ENCODE measurements around the gene FRS2.

The FRS2 gene

DNA sequence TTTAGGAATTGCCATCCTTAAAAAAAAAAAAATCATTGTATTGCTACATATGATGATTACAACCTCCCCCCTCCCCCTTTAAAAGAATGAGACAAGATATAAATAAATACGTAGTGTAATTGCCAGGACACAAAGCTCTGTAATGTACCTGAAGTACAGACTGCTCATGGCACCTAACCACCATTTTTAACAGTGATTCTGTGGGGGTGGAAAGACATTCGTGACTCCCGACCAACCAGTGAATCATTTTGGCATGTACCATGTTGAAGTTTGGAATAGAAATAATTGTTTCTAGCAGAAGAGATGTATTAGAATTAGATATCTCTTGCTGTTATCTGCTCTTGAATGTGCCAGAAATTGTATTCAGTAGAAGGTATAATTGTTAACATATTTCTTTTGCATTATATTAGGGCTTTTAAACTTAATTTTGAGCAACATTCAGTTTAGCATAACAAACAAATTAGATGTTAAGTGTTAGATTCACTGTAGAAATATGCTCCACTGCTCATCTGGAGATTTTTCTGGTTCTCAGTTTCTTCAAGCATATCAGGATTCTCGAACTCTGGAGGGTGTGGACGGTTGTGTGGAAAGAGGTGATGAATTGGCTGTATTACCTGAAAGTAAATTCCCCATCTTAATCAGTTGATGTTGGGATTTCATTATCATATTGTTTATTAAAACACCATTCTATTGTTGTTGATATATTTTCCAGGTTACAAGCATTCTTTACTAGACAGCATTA, 31.1 kb downstream of the FRS2 start:
- DNase-seq (ENCODE audit: low spot score): no peak

DNA sequence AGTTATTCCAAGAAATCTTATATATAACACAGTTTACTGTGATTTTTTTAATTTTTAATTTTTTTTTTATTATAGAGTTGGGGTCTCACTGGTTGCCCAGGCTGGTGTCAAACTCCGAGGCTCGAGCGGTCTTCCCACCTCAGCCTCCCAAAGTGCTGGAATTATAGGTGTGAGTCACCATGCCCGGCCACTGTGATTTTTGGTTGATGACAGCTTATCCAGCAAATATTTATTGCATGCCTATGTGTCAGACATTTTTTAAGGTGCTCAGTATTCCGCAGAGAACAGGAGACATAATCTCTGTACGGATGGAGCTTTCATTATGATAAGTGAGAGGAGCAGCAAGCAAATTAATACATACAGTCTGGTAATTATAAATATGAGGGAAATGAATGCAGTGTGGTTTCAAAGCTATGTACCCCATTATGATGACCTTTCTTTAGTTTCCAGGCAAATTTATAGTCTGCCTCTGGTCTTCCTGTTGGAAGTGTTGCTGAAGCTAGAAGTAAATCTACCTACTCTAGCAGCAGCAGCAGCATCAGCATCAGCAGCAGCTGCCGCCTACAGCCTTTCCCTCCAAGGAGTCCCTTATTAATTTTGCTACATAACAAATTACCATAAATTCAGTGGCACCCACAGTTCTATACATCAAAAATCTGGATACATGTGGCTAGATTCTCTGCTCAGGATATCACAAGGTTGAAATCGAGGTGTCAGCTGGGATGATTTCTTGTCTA, 32.3 kb downstream of the FRS2 start:
- peak; percentile 49 for DNase-seq (ENCODE audit: low spot score)

DNA sequence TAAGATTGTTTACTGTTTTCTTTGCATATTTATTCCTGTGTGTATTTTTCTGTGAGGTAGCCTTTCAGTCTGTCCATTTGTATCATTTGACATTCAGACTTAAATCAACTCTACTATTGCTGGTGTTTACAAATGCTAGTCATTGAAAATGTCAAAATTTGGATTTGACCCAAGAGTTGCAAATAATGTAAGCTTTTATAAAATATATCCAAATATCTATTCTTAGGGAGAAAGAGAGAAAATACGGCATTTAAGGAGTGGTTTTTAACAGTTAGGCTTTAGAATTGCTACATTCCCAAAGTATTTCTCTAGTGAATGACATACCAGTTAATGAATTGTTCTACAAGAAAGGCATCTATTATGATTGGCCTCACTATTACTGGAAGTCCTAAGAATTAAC, 37.9 kb downstream of the FRS2 start:
- DNase-seq (ENCODE audit: low spot score): no peak

DNA sequence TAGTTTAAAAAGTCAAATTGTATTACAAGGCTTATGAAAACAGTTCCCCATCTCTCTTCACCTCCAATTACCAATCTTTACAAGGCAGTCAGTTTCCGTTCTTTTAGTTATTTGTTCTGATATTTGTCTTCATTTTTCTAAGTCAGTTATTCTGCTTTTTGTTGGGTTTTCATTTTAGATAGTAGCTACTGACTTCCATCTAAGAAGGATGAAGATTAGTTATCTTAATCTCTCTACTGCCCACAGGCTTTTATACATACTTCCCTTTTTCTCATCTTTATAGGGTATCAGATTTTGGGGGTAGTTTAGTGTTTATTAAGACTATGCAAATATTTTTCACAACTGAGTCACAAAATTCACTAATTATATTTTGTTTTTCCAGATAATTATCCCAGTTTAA, 38.4 kb downstream of the FRS2 start:
- DNase-seq (ENCODE audit: low spot score): no peak

DNA sequence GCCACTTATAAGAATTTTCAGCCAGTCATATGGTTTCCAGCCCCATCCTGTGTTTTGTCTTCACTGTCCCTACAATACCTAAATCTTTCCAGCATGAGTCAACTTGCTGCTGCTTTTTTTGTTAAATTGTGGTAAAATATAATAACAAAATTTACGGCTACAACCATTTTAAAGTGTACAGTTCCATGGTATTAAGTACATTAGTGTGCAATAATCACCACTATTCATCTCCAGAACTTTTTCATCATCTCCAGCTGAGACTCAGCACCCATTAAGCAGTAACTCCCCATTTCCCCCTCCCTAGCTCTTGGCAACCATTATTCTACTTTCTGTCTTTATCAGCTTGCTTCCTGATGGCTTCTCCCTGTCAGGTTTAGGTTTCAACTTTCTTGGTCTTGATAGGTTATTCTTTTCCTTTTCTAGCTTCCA, 39.1 kb downstream of the FRS2 start:
- no peak for DNase-seq (ENCODE audit: low spot score)

DNA sequence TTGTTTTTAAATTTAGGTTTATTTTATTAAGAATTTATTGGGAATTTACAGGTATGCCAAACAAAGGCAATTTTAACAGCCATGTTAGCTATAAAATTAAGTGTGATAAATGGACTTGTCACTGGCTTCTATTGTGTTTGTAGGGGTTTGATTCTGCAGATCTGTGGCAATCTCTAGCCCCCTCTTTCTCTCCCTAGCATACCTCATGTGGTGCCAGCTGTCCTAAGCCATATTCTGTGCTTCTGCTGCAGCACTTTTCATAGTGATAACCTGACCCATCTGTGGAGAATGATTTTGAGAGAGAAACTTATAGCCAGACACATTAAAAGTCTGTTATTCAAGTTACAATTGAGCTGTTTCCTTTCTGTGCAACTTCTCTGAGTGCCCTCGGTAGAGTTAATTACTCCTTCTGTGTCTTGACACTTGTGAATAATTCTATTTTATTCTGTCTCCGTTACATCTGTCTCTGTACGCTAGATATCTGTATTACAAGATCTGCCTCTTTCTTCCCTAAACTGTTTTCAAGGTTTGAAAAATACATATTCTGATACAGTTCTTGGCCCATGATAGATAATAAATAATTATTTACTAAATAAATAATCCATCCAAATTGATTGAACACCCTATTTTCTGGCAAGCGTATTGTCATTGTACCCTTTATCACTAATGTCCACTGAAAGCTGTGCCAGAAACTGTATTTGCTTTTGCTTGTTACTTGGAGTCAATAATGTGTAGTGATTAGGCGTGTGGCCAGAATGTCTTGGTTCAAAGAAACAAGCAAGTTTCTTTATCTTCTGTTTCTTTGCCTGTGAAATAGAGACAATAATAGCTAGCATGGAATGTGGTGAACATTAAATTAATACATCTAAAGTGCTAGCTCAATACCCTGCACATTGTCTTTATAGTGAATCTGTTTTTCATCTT, 40.0 kb downstream of the FRS2 start:
- DNase-seq (ENCODE audit: low spot score): no peak

DNA sequence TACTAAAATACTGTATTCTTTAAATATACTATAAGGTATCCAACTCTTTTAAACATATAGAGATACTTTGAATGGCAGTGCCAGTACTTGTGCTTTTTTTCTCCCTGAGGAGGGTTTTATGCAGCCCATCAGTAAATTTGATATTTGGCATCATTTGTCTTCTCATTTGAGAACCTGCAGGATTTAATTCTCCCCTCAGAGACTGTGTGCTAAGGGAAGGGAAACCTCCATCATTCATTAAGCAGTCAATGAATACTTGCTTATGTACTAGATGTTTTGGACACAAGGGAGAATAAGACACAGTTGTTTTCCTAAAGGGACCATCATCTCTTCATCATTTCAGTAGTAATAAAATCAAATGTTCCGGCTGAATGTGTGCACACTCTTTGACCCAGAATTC, 40.8 kb downstream of the FRS2 start:
- DNase-seq (ENCODE audit: low spot score): no peak

DNA sequence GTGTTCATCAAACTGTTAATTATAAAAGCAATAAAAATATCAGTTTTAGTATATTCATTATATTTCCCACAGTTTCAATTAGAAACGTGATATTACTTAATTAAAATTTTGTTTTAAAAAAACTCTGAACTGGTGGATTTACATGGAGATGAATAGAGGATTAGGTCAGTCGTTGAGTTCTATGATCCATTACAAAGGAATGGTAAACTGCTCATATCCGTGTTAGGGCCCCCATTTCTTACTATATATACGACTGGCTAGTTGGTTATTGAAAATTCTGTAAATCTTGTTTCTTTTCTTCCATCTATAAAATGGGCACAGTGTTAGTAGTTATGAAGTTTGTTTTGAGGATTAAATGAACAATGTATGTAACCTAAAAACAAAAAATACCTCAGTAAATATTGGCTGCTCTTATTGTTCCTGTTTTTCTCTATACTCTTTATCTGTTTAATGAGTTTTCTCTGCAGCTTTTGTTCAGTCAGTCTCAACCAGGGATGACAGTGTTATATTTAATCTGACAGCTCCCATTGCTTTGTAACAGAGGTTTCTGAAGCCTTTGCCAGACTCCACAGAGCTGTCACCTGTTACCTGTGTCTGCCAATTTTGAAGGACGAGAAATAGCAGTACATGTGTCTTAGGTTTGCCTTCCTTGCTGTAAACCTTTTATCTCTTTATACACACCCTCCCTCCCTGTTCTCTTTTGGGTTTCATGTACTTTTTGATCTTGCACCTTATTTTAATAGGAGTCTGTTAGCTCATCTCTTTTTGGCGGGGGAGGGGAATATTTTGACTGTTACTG, 41.5 kb downstream of the FRS2 start:
- DNase-seq (ENCODE audit: low spot score): peak; percentile 42

DNA sequence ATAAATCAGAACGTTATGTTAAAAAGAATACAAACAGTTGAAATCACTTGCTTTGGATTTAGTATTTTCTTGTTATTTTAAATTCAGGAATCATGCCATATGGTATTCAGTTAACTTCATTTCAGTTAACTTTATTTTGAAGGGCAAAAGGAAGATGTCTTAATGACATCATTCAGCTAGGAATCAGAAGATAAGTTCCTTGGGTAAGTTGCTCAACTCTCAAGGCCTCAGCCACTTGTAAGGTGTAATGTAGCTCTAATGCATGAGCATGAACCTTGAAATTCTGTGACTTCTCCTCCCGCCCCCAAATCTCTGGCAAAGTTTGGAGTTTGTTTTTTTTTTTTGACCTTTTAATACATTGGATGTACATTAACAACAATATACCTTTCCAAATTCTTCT, 42.6 kb downstream of the FRS2 start:
- DNase-seq (ENCODE audit: low spot score): no peak

DNA sequence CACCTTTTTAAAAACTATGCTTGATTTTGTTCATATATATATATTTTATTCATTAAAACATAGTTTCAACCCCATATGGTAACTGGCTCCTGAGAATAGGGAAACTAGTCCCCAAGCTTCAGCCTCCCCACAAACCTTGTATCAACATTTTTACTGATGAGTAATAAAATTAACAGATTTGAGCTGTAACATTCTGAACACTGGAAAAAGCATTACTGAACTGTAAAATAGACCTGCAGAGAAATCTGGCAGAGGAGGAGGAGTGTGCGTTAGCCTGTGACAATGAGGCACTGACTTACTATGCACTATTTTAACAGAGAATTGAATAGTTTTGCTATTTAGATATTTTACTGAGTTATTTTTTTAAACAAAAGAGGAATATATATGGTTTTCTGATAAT, 43.1 kb downstream of the FRS2 start:
- peak; percentile 49 for DNase-seq (ENCODE audit: low spot score)

DNA sequence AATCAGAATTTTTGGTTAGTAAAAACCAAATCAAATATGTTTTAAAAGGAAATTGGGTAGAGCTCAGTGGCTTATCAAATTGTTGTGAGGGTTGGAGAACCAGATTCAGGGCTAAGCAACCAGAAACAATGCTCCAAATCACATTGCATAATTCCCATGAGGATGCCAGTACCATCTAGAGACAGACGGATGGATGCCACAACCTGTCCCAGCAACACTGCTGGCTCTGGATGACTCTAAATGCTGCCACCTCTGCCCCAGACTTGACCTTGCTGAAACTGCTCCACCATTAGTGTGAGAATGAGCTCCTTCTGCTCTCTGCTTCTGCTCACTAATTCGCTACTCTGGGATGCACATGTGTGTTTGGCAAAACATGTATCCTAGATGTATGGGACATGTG, 43.9 kb downstream of the FRS2 start:
- no peak for DNase-seq (ENCODE audit: low spot score)

DNA sequence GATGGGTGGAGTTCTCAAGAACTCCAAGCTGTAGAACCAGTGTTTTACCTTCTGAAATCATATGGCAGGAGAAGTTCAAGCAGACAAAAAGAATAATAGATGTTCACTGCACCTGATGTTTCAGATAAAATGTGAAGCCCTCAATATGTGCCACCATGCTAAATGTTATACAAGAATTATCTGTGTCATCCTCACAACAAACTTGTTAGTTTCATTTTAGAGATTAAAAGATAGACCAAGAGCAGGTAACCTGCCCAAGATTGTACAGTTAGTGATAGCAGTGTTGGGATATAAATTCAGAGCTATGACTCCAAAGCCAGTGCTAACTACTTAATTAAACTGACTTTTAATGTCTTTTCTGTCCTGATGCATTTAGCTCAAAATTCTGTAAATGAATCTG, 44.7 kb downstream of the FRS2 start:
- DNase-seq (ENCODE audit: low spot score): no peak

DNA sequence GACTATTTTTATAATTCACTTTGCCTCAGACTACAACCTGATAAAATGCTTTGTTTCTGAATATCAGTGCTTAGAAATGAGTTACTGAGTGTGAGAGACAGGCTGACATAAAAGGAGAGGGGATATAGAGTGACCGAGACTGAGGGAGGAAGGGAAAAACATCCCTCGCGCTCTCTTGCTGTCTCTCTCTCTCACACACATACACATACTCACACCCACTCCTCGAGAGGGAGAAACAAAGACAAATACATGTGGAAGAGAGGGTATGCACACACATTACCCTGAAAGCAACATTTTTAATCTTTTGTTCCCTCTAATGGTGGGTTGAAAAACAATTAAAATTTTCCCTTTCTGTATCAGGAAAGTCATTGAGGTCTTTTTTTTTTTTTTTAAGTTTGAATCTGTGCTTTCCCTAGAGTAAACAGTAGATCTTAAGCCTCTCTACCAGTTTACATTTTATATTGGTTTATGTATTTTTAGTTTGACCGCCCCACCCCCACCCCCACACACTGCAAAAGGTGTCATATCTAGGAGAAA, 45.3 kb downstream of the FRS2 start:
- DNase-seq (ENCODE audit: low spot score): no peak

DNA sequence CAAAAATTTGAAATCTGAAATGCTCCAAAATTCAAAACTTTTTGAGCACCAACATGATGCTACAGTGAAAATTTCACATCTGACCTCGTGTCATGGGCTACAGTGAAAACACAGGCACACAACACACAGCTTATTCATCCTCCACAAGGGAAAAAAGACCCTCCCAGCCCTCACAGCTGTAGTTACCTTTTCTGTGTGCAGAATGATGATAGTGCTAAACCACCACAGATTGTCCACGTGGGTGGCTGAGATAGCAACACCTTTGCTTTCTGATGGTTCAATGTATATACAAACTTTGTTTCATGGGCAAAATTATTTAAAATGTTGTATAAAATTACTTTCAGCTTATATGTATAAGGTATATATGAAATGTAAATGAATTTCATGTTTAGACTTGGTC, 46.8 kb downstream of the FRS2 start:
- no peak for DNase-seq (ENCODE audit: low spot score)

DNA sequence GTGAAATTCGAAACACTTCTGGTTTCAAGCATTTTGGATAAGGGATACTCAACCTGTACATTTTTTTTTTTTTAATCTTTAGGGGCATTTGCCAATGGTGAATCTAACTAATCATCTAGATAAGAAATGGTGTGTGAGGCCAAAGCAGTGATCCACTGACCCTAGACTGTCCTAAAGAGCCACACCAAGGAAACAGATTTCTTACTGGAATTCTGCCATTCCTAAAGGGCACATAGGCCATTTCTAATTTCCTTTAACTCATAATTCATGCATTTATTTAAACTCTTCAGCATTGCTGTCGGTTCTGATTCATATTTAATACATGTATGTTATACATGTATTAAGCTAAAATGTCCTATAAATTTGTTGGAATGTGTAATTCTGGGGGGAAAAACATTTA, 47.2 kb downstream of the FRS2 start:
- no peak for DNase-seq (ENCODE audit: low spot score)

DNA sequence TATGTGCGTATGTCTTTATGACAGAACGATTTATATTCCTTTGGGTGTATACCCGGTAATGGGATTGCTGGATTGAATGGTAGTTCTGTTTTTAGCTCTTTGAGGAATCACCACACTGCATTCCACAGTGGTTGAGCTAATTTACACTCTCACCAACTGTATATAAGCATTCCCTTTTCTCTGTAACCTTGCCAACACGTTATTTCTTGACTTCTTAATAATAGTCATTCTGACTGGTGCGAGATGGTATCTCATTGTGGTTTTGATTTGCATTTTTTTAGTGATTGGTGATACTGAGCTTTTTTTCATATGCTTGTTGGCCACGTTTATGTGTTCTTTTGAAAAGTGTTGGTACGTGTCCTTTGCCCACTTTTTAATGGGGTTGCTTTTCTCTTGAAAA, 49.7 kb downstream of the FRS2 start:
- DNase-seq (ENCODE audit: low spot score): no peak

DNA sequence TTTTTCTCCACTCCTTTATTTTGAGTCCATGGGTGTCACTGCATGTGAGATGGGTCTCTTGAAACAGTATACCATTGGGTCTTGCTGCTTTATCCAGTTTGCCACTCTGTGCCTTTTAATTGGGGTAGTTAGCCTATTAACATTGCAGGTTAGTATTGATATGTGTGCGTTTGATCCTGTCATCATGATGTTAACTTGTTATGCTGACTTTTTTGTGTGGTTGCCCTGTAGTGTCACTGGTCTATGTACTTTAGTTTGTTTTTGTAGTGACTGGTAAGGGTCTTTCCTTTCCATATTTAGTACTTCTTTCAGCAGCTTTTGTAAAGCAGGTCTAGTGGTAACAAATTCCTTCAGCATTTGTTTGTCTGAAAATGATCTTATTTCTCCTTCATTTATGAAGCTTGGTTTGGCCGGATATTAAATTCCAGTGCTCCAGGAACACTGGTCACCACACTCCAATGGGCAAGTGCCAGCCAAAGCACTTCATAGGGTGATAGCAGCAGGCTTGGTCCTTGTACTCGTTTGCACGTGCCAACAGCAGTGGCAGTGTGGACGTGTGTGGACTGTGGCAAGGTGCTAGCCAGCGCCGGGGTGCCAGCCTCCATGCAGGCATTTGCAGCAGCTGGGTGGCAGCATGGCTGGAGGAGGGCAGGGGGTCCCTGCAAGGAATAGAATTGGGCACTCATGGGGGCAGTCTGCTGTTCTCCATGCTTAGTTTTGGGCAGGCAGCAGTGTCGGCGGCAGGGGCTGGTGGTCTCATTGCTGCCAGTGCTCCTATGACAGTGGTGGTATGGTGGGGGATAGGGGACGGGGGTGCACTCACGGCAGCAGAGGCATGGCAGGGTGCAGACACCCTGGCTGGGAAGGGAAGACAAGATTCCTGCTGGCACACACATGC, 53.5 kb downstream of the FRS2 start:
- no peak for DNase-seq (ENCODE audit: low spot score)

DNA sequence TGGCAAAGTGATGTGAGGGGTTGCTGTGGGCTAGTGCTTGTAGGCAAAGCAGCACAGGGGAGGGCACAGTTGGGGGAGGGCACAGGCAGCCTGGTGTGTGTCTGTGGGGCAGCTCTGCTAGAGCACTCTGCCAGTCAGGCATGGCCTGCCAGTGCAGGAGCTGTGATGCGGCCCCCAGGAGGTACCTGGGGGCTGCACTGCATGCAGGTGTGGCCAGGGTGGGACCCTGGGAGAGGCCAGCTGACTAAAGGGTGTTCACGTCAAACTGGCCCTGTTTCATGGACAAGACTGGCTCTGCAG, 54.1 kb downstream of the FRS2 start:
- DNase-seq (ENCODE audit: low spot score): no peak

DNA sequence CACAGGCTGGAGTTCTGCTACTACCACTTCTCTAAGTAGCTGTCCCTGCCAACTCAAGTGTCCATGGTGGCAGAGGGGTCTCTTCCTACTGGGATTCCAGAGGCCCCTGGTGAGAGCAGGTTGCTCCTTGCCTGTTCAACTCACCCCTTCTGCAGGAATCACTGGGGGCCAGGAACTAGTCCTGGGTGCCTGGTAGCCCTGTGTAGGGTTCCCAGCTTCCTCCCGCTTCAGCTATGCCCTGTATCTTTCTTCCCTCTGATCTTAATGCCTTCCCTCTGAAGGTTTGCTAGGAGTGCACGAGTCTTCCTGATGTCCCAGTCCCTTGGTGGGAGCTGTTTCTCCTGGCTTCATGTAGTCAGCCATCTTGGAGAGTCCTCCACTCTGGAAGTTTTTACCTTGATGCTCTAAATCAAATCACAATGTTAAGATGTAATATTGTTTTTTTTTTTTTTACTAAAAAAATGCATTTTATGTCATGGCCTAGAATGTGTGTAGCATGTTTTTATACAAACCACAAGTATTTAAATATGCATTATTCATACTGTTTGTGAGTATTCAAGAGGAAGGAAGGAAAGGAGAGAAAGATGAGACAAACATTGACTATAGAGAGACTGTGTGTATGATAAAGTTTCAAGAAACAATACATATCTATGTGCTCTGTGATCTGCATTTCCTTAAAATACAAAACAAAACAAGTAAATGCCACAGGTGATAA, 54.7 kb downstream of the FRS2 start:
- no peak for DNase-seq (ENCODE audit: low spot score)
